Testis (tissue), 3 donors: ENCODE results near the gene WDR53. TPM values are rescaled to one million over a fixed set of nuclear protein-coding genes. Genes with fewer than 3 reads are reported as not detected.
"Not testable (repeated sequence)": the region's sequence is repeated elsewhere in the genome, so short reads cannot be mapped to it uniquely, and the experiment has no call there.

ENCODE experiments used
- DNase-seq: peaks from one replicate; pipeline ENCODE4 v3.0.0-alpha.2; 2019
- H3K27ac ChIP-seq, 2 donors: fragments of 200-600 bp; sonication (generic); one replicate each; pipeline ENCODE4 v1.5.1; 2019
- H3K27me3 ChIP-seq: fragments of 200-600 bp; sonication (generic); one replicate; pipeline ENCODE4 v1.5.1; 2019
- H3K36me3 ChIP-seq: fragments of 200-600 bp; sonication (generic); one replicate; pipeline ENCODE4 v1.5.1; 2017; ENCODE audit warnings: low read depth; ENCODE audit errors: missing control alignments
- H3K4me1 ChIP-seq: fragments of 200-600 bp; sonication (generic); one replicate; pipeline ENCODE4 v1.5.1; 2019
- H3K4me3 ChIP-seq, 2 donors: fragments of 200-600 bp; sonication (generic); one replicate each; pipeline ENCODE4 v1.5.1; 2017 to 2019
- H3K9me3 ChIP-seq: fragments of 200-600 bp; sonication (generic); one replicate; pipeline ENCODE4 v1.5.1; 2017
- CTCF ChIP-seq, 3 experiments: fragments of 450-650 bp in 2 of 3; fragments of 200-600 bp in 1 of 3; sonication (generic) in 1 of 3; IDR thresholded peaks; one replicate each; pipeline ENCODE4 v1.5.1; 2016 to 2019; ENCODE audit warnings: antibody characterized with exemption in 3 of 3, mild to moderate bottlenecking in 2 of 3, moderate library complexity in 1 of 3
- POLR2A ChIP-seq: fragments of 450-650 bp; IDR thresholded peaks from one replicate; pipeline ENCODE4 v1.6.1; 2017; ENCODE audit warnings: antibody characterized with exemption, mild to moderate bottlenecking, moderate library complexity
- whole genome bisulfite sequencing, 2 donors: methylation state at CpG; one replicate each; pipeline ENCODE4 v1.1.5; 2018; 5-methylcytosine and 5-hydroxymethylcytosine counted together
- intact Hi-C: fragments of 100-400 bp; cut with DNase I; formaldehyde crosslinking; loops from one replicate; pipeline ENCODE4 v1.15.1; 2023; ENCODE audit warnings: low total_unique reads
- polyA plus RNA-seq: library from polyadenylated mRNA; stranded (reverse); fragments of 350-450 nt; fragmentation: Illumina TruSeq; extraction: RNeasy Lipid Tissue Mini Kit (QIAGEN cat#74804); gene quantifications from one replicate; pipeline ENCODE4 v1.2.3, GENCODE V29; 2014; ENCODE audit warnings: low read depth, low replicate concordance; ENCODE audit not compliant: insufficient read depth
- total RNA-seq, 2 donors: library from RNA; depleted of rRNA; stranded (reverse); fragments of >200 nt; gene quantifications; one replicate each; pipeline ENCODE4 v1.2.3, GENCODE V29; 2016

WDR53 gene
- total and polyA plus RNA-seq, 3 donors from 2014 or later: 25.8 to 140 (median 38.6) TPM

- WGBS, 2 donors: 57 to 63% methylated on average over 7 of the region's 7 CpGs
These were observed 35.3 kb upstream of the WDR53 start for GRCh38 chr3:196603683-196604082.

GRCh38 chr3:196602673-196603072 lies 34.3 kb upstream of the WDR53 start:
- no peaks in the 10 kb centered on the region for H3K9me3 ChIP-seq
- H3K4me1 ChIP-seq: no peaks in the 10 kb centered on the region
- no peak overlapping the region for H3K4me3 ChIP-seq
- no peaks in the 10 kb centered on the region for H3K36me3 ChIP-seq
- H3K27ac ChIP-seq: no peak overlapping the region
- intact Hi-C loops: no loop called here
- H3K27me3 ChIP-seq: no peaks in the 10 kb centered on the region
- 75 to 90% methylated on average over 6 of the region's 6 CpGs for WGBS, 2 donors
- no peak for TF ChIP-seq POLR2A
- no peak for TF ChIP-seq CTCF (IDR thresholded peaks at IDR 0.05)
- no peak for DNase-seq

More at GRCh38 chr3:196603683-196604082, 35.3 kb upstream of the WDR53 start:
- Histone ChIP-seq H3K9me3 (no peaks in the 10 kb centered on the region), H3K27me3 (no peaks in the 10 kb centered on the region), H3K36me3 (no peaks in the 10 kb centered on the region), H3K27ac (no peak overlapping the region), H3K4me3 (no peak overlapping the region), H3K4me1 (no peaks in the 10 kb centered on the region)
- DNase-seq: no peak
- intact Hi-C loops: no loop called here
- no peak for TF ChIP-seq CTCF (IDR thresholded peaks at IDR 0.05)

GRCh38 chr3:196600359-196600758 lies 32.0 kb upstream of the WDR53 start:
- Histone ChIP-seq H3K36me3 (no peaks in the 10 kb centered on the region), H3K27me3 (no peaks in the 10 kb centered on the region), H3K9me3 (no peaks in the 10 kb centered on the region), H3K4me3 (no peak overlapping the region), H3K27ac (no peak overlapping the region), H3K4me1 (no peaks in the 10 kb centered on the region)
- TF ChIP-seq POLR2A (no peak), CTCF (IDR thresholded peaks at IDR 0.05) (no peak)
- 74 to 80% methylated on average over 7 of the region's 7 CpGs for WGBS, 2 donors
- DNase-seq: no peak
- intact Hi-C loops: no loop called here

- no peak for DNase-seq
- H3K9me3 ChIP-seq: no peaks in the 10 kb centered on the region
- H3K4me1 ChIP-seq: no peaks in the 10 kb centered on the region
- no peak overlapping the region for H3K27ac ChIP-seq
- no peak overlapping the region for H3K4me3 ChIP-seq
- no peaks in the 10 kb centered on the region for H3K36me3 ChIP-seq
- H3K27me3 ChIP-seq: no peaks in the 10 kb centered on the region
- intact Hi-C loops: no loop called here
- WGBS, 2 donors: 47 to 52% methylated on average over 5 of the region's 5 CpGs
- TF ChIP-seq CTCF (IDR thresholded peaks at IDR 0.05) (no peak), POLR2A (no peak)
These were observed 31.4 kb upstream of the WDR53 start for GRCh38 chr3:196599734-196600128.

GRCh38 chr3:196597971-196598733 lies 29.8 kb upstream of the WDR53 start:
- H3K27me3 ChIP-seq, H3K27ac ChIP-seq, H3K36me3 ChIP-seq, intact Hi-C loops, H3K9me3 ChIP-seq, H3K4me1 ChIP-seq: not testable (repeated sequence)
- H3K4me3 ChIP-seq: peak overlapping the region in 1 of 2 donors; percentile 13
- 50 to 68% methylated on average over 25 of the region's 25 CpGs for WGBS, 2 donors
- DNase-seq: peak; percentile 65
